Activated B cell treated with CpG ODN at 0.5 μM for 24 hours (primary cell): ENCODE measurements around the gene RETN. TPM values are rescaled to one million over a fixed set of nuclear protein-coding genes. Genes with fewer than 3 reads are reported as not detected.

Experiments used
- ATAC-seq: fragments of 200-7000 bp; cut with Tn5 transposase; one replicate; pipeline ENCODE4 v1.10.0; 2021; ENCODE audit warnings: low read depth, mild to moderate bottlenecking, moderate library complexity
- CTCF ChIA-PET: fragments of 350-600 bp; sonication (Branson Sonifier 250); formaldehyde crosslinking; loops from one replicate; lab custom pipeline; 2021; ENCODE audit warnings: antibody characterized with exemption; lab: Charles Lee
- POLR2A ChIA-PET: fragments of 350-600 bp; sonication (Branson Sonifier 250); formaldehyde crosslinking; loops from one replicate; lab custom pipeline; 2021; ENCODE audit warnings: antibody characterized with exemption; lab: Charles Lee
- DNase-seq: peaks from one replicate; pipeline ENCODE4 v3.0.0; 2022
- H3K27ac Mint-ChIP-seq: one replicate; pipeline ENCODE4 v1.8.0; 2020; ENCODE audit warnings: mixed read lengths
- H3K27me3 Mint-ChIP-seq: one replicate; pipeline ENCODE4 v1.8.0; 2021; ENCODE audit warnings: mixed read lengths
- H3K36me3 Mint-ChIP-seq: one replicate; pipeline ENCODE4 v1.8.0; 2021; ENCODE audit warnings: low read depth, mixed read lengths
- H3K4me1 Mint-ChIP-seq: one replicate; pipeline ENCODE4 v1.8.0; 2021; ENCODE audit warnings: mixed read lengths
- H3K4me3 Mint-ChIP-seq: one replicate; pipeline ENCODE4 v1.8.0; 2020; ENCODE audit warnings: mild to moderate bottlenecking, mixed read lengths
- H3K9me3 Mint-ChIP-seq: one replicate; pipeline ENCODE4 v1.8.0; 2020; ENCODE audit warnings: mixed read lengths
- intact Hi-C: fragments of 100-400 bp; cut with micrococcal nuclease; formaldehyde crosslinking; loops from one replicate; pipeline ENCODE4 v1.15.1; 2024
- total RNA-seq: library from RNA; stranded (reverse); gene quantifications from 2 replicates; pipeline ENCODE4 v1.2.3, GENCODE V29; 2022
- TF ChIP-seq, protein P1 (sequence below): fragments of 200-600 bp; IDR thresholded peaks from one replicate; pipeline ENCODE4 v1.8.0; 2022; ENCODE audit warnings: antibody characterized with exemption, mild to moderate bottlenecking

The RETN gene
- total RNA-seq, 1 donor from 2014 or later, result not detected

DNA sequence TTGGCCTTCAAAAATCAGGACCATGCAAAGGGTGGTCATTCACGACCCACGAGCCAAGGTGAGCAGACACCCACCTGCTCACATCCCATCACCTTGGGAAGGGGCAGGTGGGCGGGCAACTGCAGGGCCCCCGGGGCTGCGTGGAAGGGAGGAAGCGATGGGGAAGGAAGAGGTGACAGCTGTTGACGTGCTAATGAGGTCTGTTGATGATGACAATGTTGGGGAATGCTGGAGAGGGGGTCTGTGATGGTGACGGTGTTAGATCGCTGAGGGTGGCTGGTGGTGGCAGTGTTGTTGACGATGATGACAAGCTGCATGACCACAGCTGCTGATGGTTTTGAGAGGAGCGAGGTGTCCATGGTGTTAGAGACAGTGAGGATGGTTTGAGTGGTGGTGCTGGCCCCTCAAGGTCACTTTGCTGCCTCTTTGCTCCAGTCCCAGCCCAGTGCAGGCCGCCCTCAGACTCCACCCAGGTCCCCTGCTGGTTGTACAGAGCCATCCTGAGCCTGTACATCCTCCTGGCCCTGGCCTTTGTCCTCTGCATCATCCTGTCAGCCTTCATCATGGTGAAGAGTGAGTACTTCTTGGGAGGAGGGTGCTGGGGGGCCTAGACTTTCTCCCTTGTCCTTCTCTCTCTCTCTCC lies 8.9 kb downstream of the RETN start:
- Mint-ChIP-seq H3K4me3 (peak overlapping the region; percentile 2), H3K27ac (no peak overlapping the region), H3K27me3 (peaks cover 22% of the 10 kb centered on the region), H3K4me1 (peaks cover 55% of the 10 kb centered on the region), H3K36me3 (peaks cover 12% of the 10 kb centered on the region), H3K9me3 (no peaks in the 10 kb centered on the region)
- ATAC-seq (no peak), DNase-seq (no peak)
- ChIA-PET POLR2A (interaction anchor here (0.6 to 1.0 kb wide), 4 partner anchors 28 to 122 kb away, joined by 3 to 13 read pairs (median 4); no protein-coding TSS in a partner anchor), CTCF (interaction anchor here (0.9 to 3.1 kb wide), 3 partner anchors 109 to 576 kb away, joined by 4 to 29 read pairs (median 11); no protein-coding TSS in a partner anchor)
- intact Hi-C loops, result loop anchor here (10.0 kb wide), 1 partner anchor 323 kb away; no protein-coding TSS in a partner anchor
- TF ChIP-seq, protein P1, sequence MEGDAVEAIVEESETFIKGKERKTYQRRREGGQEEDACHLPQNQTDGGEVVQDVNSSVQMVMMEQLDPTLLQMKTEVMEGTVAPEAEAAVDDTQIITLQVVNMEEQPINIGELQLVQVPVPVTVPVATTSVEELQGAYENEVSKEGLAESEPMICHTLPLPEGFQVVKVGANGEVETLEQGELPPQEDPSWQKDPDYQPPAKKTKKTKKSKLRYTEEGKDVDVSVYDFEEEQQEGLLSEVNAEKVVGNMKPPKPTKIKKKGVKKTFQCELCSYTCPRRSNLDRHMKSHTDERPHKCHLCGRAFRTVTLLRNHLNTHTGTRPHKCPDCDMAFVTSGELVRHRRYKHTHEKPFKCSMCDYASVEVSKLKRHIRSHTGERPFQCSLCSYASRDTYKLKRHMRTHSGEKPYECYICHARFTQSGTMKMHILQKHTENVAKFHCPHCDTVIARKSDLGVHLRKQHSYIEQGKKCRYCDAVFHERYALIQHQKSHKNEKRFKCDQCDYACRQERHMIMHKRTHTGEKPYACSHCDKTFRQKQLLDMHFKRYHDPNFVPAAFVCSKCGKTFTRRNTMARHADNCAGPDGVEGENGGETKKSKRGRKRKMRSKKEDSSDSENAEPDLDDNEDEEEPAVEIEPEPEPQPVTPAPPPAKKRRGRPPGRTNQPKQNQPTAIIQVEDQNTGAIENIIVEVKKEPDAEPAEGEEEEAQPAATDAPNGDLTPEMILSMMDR, result no peak

DNA sequence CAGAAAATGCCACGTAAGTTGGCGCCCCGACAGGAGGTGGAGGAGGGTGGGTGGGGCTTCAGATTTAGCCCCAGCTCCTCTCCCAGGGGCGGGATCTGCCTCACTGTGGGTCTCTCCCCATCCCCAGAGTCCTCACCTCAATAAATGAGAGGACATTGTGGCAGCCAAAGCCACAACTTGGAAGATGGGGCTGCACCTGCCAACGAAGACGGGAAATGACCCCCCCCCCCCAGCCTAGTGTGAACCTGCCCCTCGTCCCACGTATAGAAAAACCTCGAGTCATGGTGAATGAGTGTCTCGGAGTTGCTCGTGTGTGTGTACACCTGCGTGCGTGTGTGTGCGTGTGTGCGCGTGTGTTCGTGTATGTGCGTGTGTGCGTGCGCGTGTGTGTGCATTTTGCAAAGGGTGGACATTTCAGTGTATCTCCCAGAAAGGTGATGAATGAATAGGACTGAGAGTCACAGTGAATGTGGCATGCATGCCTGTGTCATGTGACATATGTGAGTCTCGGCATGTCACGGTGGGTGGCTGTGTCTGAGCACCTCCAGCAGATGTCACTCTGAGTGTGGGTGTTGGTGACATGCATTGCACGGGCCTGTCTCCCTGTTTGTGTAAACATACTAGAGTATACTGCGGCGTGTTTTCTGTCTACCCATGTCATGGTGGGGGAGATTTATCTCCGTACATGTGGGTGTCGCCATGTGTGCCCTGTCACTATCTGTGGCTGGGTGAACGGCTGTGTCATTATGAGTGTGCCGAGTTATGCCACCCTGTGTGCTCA lies 10.3 kb downstream of the RETN start:
- TF ChIP-seq, protein P1, result no peak
- peaks cover 59% of the 10 kb centered on the region for H3K4me1 Mint-ChIP-seq
- DNase-seq (peak; percentile 54), ATAC-seq (peak; percentile 62)
- CTCF ChIA-PET, result interaction anchor here (0.9 to 3.1 kb wide), 3 partner anchors 111 to 577 kb away, joined by 4 to 29 read pairs (median 11); no protein-coding TSS in a partner anchor
- no peaks in the 10 kb centered on the region for H3K9me3 Mint-ChIP-seq
- POLR2A ChIA-PET, result interaction anchor here (0.5 to 2.2 kb wide), 6 partner anchors 26 to 242 kb away, joined by 3 to 45 read pairs (median 3); no protein-coding TSS in a partner anchor
- peaks cover 23% of the 10 kb centered on the region for H3K36me3 Mint-ChIP-seq
- peaks cover 14% of the 10 kb centered on the region for H3K27me3 Mint-ChIP-seq
- H3K4me3 Mint-ChIP-seq, result peak overlapping the region; percentile 93
- intact Hi-C loops, result loop anchor here (1.0 to 10.0 kb wide), 5 partner anchors 120 to 324 kb away; partner anchors contain the start of gene MAP2K7
- peak overlapping the region; percentile 78 for H3K27ac Mint-ChIP-seq

DNA sequence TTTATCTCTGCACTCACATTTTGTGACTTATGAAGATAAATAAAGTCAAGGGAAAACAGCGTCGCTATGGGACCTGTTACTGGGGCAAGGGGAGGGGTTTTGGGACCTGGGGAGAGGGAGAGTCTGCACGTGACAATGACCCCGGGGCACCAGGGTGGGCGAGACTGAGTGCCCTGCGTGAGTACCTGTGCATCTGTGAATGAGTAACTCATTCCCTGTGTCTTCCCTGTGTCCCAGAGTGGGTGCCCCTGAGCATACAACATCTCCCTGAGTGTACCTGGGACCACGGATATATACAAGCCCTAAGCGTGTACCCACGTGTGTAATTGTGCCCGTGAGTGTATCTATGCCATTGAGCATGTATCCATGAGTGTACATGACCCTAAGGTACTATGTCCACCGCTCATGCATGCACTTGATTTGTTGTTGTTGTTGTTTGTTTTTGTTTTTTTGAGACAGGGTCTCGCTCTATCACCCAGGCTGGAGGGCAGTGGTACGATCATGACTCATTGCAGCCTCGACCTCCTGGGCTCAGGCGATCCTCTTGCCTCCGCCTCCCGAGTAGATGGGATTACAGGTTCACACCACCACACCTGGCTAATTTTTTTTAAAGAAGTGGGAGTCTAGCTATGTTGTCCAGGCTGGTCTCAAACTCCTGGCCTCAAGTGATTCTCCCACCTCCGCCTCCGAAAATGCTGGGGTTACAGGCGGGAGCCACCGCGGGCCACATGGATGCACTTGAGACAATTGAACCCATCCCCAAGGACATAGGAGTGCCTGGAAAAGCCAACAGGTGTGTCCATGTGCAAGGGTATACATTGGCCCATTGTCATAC lies 11.1 kb downstream of the RETN start:
- DNase-seq, result no peak
- CTCF ChIA-PET, result interaction anchor here (0.8 to 2.5 kb wide), 23 partner anchors 11 to 326 kb away, joined by 3 to 64 read pairs (median 6); partner anchors contain the start of gene FCER2
- H3K4me3 Mint-ChIP-seq, result peak overlapping the region; percentile 93
- peaks cover 56% of the 10 kb centered on the region for H3K4me1 Mint-ChIP-seq
- ATAC-seq, result no peak
- TF ChIP-seq, protein P1, result no peak
- H3K27ac Mint-ChIP-seq, result peak overlapping the region; percentile 78
- intact Hi-C loops, result loop anchor here (1.0 to 10.0 kb wide), 12 partner anchors 28 to 581 kb away; partner anchors contain the start of genes MAP2K7, SNAPC2 and STXBP2
- H3K9me3 Mint-ChIP-seq, result no peaks in the 10 kb centered on the region
- POLR2A ChIA-PET, result interaction anchor here (0.6 to 2.2 kb wide), 25 partner anchors 9 to 240 kb away, joined by 3 to 45 read pairs (median 5); partner anchors contain the start of genes CD209, FCER2, MAP2K7 and PET100
- peaks cover 25% of the 10 kb centered on the region for H3K36me3 Mint-ChIP-seq
- peaks cover 14% of the 10 kb centered on the region for H3K27me3 Mint-ChIP-seq

DNA sequence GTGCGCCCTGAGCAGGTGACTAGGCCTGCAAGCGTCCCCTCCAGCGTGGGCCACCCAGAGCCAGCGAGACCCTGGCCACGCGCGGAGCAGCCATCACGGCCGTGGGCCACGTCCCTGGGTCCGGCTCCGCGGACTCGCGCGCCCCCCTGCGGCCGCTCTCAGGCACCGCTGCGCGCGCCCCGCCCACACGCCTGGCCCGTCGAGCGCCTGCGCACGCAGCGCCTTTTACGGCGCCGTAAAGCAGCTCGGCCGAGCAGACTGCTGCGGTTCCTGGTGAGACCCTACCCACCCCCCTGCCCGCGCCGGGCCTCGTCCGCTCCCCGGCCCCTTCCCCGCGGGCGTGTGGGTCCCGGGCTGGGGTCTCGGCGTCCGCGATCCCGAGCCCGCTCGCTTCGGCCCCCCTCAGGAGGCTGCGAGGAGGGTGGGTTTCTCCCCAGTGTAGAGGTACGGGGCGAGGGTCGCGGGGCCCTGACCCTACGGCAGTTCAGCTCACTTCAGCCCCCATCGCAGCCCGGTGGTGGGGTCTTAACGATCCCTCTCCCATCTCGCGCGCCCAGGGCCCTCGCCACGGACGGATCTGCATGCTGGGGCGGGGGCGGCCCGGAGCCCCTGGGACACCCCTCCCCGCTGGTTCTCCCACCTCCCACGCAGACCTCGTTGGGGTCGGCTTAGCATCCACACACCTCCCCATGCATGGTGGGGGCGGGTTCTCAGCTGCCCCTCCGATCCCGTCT lies 11.9 kb downstream of the RETN start, which contains the start of gene TRAPPC5:
Gene TRAPPC5 (plus strand): TSS at position 228 of the 734 bp plus-strand sequence. CDS start 1,421 bp downstream, outside the sequence.
- TF ChIP-seq, protein P1, result peak; percentile 78
- ATAC-seq, result peak; percentile 53
- POLR2A ChIA-PET, result interaction anchor here (0.5 to 2.3 kb wide), 32 partner anchors 8 to 784 kb away, joined by 3 to 45 read pairs (median 6); partner anchors contain the start of genes CD209, FCER2, MAP2K7 and PET100
- DNase-seq, result peak; percentile 91
- H3K27me3 Mint-ChIP-seq, result peaks cover 14% of the 10 kb centered on the region
- H3K4me1 Mint-ChIP-seq, result peaks cover 61% of the 10 kb centered on the region
- CTCF ChIA-PET, result interaction anchor here (0.6 to 2.5 kb wide), 41 partner anchors 10 to 582 kb away, joined by 3 to 64 read pairs (median 4); partner anchors contain the start of genes CD209, FCER2, PET100 and RETN
- intact Hi-C loops, result loop anchor here (1.0 to 5.0 kb wide), 12 partner anchors 14 to 582 kb away; partner anchors contain the start of genes SNAPC2 and STXBP2
- peaks cover 31% of the 10 kb centered on the region for H3K36me3 Mint-ChIP-seq
- peak within 1 kb of the TSS; percentile 93 for H3K27ac Mint-ChIP-seq
- H3K9me3 Mint-ChIP-seq, result no peaks in the 10 kb centered on the region
- peak within 1 kb of the TSS; percentile 93 for H3K4me3 Mint-ChIP-seq
